DOHH2 (cell line): ENCODE data around the gene ADAMTS2.

ENCODE experiments used
- H3F3A ChIP-seq: fragments of 200-600 bp; sonication (generic), shearing (Covaris generic); 2 replicates; pipeline ENCODE4 v1.6.0; 2016; ENCODE audit warnings: antibody characterized with exemption, mild to moderate bottlenecking; ENCODE audit not compliant: control insufficient read depth, insufficient read depth
- H3K27ac ChIP-seq: fragments of 200-600 bp; sonication (generic); 2 replicates; pipeline ENCODE4 v1.5.1; 2014; ENCODE audit warnings: low read depth, mild to moderate bottlenecking, low read length, moderate library complexity
- H3K27me3 ChIP-seq: fragments of 200-600 bp; sonication (generic); 2 replicates; pipeline ENCODE4 v1.6.1; 2014; ENCODE audit warnings: mild to moderate bottlenecking, low read length, mixed read lengths; ENCODE audit not compliant: control insufficient read depth
- H3K36me3 ChIP-seq: fragments of 200-600 bp; sonication (generic); 2 replicates; pipeline ENCODE4 v1.6.1; 2014; ENCODE audit warnings: mild to moderate bottlenecking, low read length, moderate library complexity, mixed read lengths; ENCODE audit not compliant: control insufficient read depth
- H3K4me1 ChIP-seq: fragments of 200-600 bp; sonication (generic); 2 replicates; pipeline ENCODE4 v1.6.1; 2014; ENCODE audit warnings: mild to moderate bottlenecking, low read length, mixed read lengths; ENCODE audit not compliant: control insufficient read depth
- H3K4me2 ChIP-seq: fragments of 200-600 bp; sonication (generic); 2 replicates; pipeline ENCODE4 v1.6.0; 2014; ENCODE audit warnings: mild to moderate bottlenecking, low read length, moderate library complexity
- H3K4me3 ChIP-seq: fragments of 200-600 bp; sonication (generic); 2 replicates; pipeline ENCODE4 v1.5.1; 2014; ENCODE audit warnings: mild to moderate bottlenecking, low read length, mixed read lengths
- H3K79me2 ChIP-seq: fragments of 200-600 bp; sonication (generic); 2 replicates; pipeline ENCODE4 v1.6.1; 2014; ENCODE audit warnings: mild to moderate bottlenecking, low read length, mixed read lengths; ENCODE audit not compliant: control insufficient read depth
- H3K9me2 ChIP-seq: fragments of 200-600 bp; sonication (generic); replicated peaks from 2 replicates; pipeline ENCODE4 v1.6.1; 2014; ENCODE audit warnings: mild to moderate bottlenecking, low read length, mixed read lengths; ENCODE audit not compliant: control insufficient read depth
- H3K9me3 ChIP-seq: fragments of 200-600 bp; sonication (generic); 2 replicates; pipeline ENCODE4 v1.6.1; 2014; ENCODE audit warnings: antibody characterized with exemption, low read length, mixed read lengths; ENCODE audit not compliant: control insufficient read depth, insufficient read depth
- H4K20me1 ChIP-seq: fragments of 200-600 bp; sonication (generic); 2 replicates; pipeline ENCODE4 v1.6.0; 2014; ENCODE audit warnings: low read depth, mild to moderate bottlenecking, antibody characterized with exemption, low read length, moderate library complexity; ENCODE audit not compliant: control insufficient read depth, insufficient read depth
- CTCF ChIP-seq: fragments of 200-600 bp; sonication (generic); IDR thresholded peaks from one replicate; pipeline ENCODE4 v1.5.1; 2014; ENCODE audit warnings: antibody characterized with exemption, mild to moderate bottlenecking, low read depth, low read length; ENCODE audit not compliant: poor library complexity, severe bottlenecking
- EZH2phosphoT487 ChIP-seq: fragments of 200-600 bp; sonication (generic); IDR thresholded peaks from 2 replicates; pipeline ENCODE4 v1.6.1; 2017; ENCODE audit warnings: borderline replicate concordance, mild to moderate bottlenecking, antibody characterized with exemption, low read length, moderate library complexity, mixed read lengths

ADAMTS2 gene

GRCh38 chr5:179310439-179311090, 34.7 kb downstream of the ADAMTS2 start:
- Histone ChIP-seq H3F3A (no peaks in the 10 kb centered on the region), H3K79me2 (no peaks in the 10 kb centered on the region), H3K4me3 (no peak overlapping the region), H4K20me1 (no peaks in the 10 kb centered on the region), H3K9me2 (no peaks in the 10 kb centered on the region), H3K9me3 (no peaks in the 10 kb centered on the region), H3K27me3 (no peaks in the 10 kb centered on the region), H3K4me2 (no peak overlapping the region), H3K36me3 (no peaks in the 10 kb centered on the region), H3K4me1 (no peaks in the 10 kb centered on the region), H3K27ac (no peak overlapping the region)
- TF ChIP-seq EZH2phosphoT487 (no peak), CTCF (no peak)

- Histone ChIP-seq H3F3A (no peaks in the 10 kb centered on the region), H3K4me2 (no peak overlapping the region), H3K9me3 (no peaks in the 10 kb centered on the region), H3K27ac (no peak overlapping the region), H4K20me1 (no peaks in the 10 kb centered on the region), H3K36me3 (no peaks in the 10 kb centered on the region), H3K4me1 (no peaks in the 10 kb centered on the region), H3K9me2 (no peaks in the 10 kb centered on the region), H3K4me3 (no peak overlapping the region), H3K79me2 (no peaks in the 10 kb centered on the region), H3K27me3 (no peaks in the 10 kb centered on the region)
- TF ChIP-seq CTCF (no peak), EZH2phosphoT487 (no peak)
Observed at GRCh38 chr5:179309751-179310320, 35.4 kb downstream of the ADAMTS2 start.

- Histone ChIP-seq H3K4me2 (no peak overlapping the region), H3K9me3 (no peaks in the 10 kb centered on the region), H3K4me3 (no peak overlapping the region), H3K9me2 (no peaks in the 10 kb centered on the region), H3F3A (no peaks in the 10 kb centered on the region), H3K27ac (no peak overlapping the region), H4K20me1 (no peaks in the 10 kb centered on the region), H3K4me1 (no peaks in the 10 kb centered on the region), H3K36me3 (no peaks in the 10 kb centered on the region), H3K79me2 (no peaks in the 10 kb centered on the region), H3K27me3 (no peaks in the 10 kb centered on the region)
- TF ChIP-seq CTCF, result no peak
- no peak for TF ChIP-seq EZH2phosphoT487
Observed at GRCh38 chr5:179309383-179309670, 35.9 kb downstream of the ADAMTS2 start.
